H1 (cell line): ENCODE data around the gene MPHOSPH10. TPM values are rescaled to one million over a fixed set of nuclear protein-coding genes. Genes with fewer than 3 reads are reported as not detected.

Experiments
- BCL11A ChIP-seq, 2 experiments: IDR thresholded peaks; one replicate each; pipeline ENCODE4 v1.6.1; 2011; ENCODE audit warnings: low read depth in 2 of 2, low read length in 2 of 2, mild to moderate bottlenecking in 2 of 2
- PHF8 ChIP-seq: fragments of 200-600 bp; sonication (generic); conservative IDR thresholded peaks from 2 replicates; pipeline ENCODE4 v1.7.1; 2012; ENCODE audit warnings: low read depth, mild to moderate bottlenecking, inconsistent platforms, low read length, moderate library complexity
- POLR2A ChIP-seq, 2 experiments: IDR thresholded peaks; 1 replicate in 1 of 2; 2 replicates in 1 of 2; pipeline ENCODE4 v1.6.1; 2011; ENCODE audit warnings: low read depth in 2 of 2, low read length in 2 of 2, mild to moderate bottlenecking in 2 of 2; ENCODE audit errors: control extremely low read depth in 1 of 2
- SUZ12 ChIP-seq: fragments of 200-600 bp; sonication (generic); IDR thresholded peaks from 2 replicates; pipeline ENCODE4 v1.6.1; 2012; ENCODE audit warnings: mild to moderate bottlenecking, inconsistent platforms, low read length, moderate library complexity, mixed read lengths
- TAF7 ChIP-seq: optimal IDR thresholded peaks from 2 replicates; pipeline ENCODE3; 2011; ENCODE audit warnings: low read depth, mild to moderate bottlenecking, inconsistent platforms, low read length, moderate library complexity, borderline replicate concordance
- TEAD4 ChIP-seq: IDR thresholded peaks from 2 replicates; pipeline ENCODE4 v1.6.1; 2012; ENCODE audit warnings: low read depth, low read length, inconsistent platforms, mixed read lengths
- polyA plus RNA-seq, 7 experiments: library from polyadenylated mRNA; depleted of rRNA in 3 of 7; stranded (reverse) in 5 of 7; unstranded in 2 of 7; fragments of >200 nt in 5 of 7; fragments of 200-250 nt in 2 of 7; gene quantifications; 1 replicate in 5 of 7; 2 replicates in 1 of 7; 4 replicates in 1 of 7; pipeline versions ENCODE4 v1.2.1 to v1.2.3, GENCODE V29; 2011 to 2013; ENCODE audit warnings: missing spikeins in 2 of 7, mixed read lengths in 2 of 7
- total RNA-seq: library from RNA; stranded (reverse); fragmentation: NEBNext Ultra II Directional; extraction: Animal tissue kit (Norgen Biotek cat#: 25700); gene quantifications from 2 replicates; pipeline ENCODE4 v1.2.1, GENCODE V29; 2021

Gene MPHOSPH10
- total and polyA plus RNA-seq, 2 of the 8 experiments (the other 6 are each of a cell fraction or from before 2014, with no cell fraction given), result 4.5 to 39.1 TPM

DNA sequence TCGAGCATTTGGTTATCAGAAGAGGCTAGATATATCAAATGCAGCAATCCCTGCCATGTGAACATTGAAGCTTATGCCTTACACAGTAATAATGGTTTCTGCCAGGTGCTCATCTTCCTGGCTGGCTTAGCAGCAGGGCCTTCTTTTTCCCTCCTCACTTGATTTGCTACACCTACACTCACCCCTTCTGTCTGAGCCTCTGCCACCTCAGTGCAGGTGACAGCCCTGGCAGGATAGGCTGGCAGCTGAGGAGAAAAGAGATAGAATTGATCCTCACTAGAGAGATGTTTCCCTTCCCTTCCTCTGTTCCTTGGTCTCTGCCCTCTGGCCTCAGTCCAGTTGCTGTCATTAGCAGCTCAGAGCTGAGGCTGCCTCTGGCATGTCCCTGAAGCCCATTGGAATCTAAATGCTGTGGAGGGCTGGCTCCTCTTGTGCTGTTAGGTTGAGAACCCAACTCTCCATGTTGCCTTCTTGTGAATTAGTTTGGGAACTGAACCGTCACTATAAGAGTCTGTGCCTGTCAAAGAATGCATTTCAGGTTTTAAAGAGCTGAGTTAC is 18.2 kb downstream of the MPHOSPH10 start (continued):
- no peak for TF ChIP-seq TAF7
- no peak for TF ChIP-seq BCL11A (IDR thresholded peaks at IDR 0.05; ENCODE audit: low read depth in 2 of 2, low read length in 2 of 2)
- TF ChIP-seq POLR2A (IDR thresholded peaks at IDR 0.05; ENCODE audit: control extremely low read depth in 1 of 2, low read depth in 2 of 2, low read length in 2 of 2), result no peak
- TF ChIP-seq SUZ12, result no peak
- no peak for TF ChIP-seq TEAD4
- TF ChIP-seq PHF8, result no peak
